Cardiac fibroblast (primary cell): ENCODE results near the gene ZNF835.
A peak's percentile ranks its signal among the peaks of the same experiment; 100 is the strongest.

Experiments used
- DNase-seq, 2 donors: peaks; one replicate each; pipeline versions ENCODE4 v3.0.0 to v3.0.0-alpha.2; 2010; ENCODE audit warnings: low read depth in 2 of 2
- H3K4me3 ChIP-seq, 2 donors: replicated peaks in 1 of 2; 1 replicate in 1 of 2; 2 replicates in 1 of 2; pipeline ENCODE4 v1.5.1; 2011; ENCODE audit warnings: low read depth in 2 of 2, low read length in 2 of 2, mild to moderate bottlenecking in 2 of 2, moderate library complexity in 1 of 2
- TF ChIP-seq, protein P1 (sequence below): IDR thresholded peaks from one replicate; pipeline ENCODE4 v1.5.1; 2011; ENCODE audit warnings: low read depth, mild to moderate bottlenecking, low read length, inconsistent platforms

The ZNF835 gene

DNA sequence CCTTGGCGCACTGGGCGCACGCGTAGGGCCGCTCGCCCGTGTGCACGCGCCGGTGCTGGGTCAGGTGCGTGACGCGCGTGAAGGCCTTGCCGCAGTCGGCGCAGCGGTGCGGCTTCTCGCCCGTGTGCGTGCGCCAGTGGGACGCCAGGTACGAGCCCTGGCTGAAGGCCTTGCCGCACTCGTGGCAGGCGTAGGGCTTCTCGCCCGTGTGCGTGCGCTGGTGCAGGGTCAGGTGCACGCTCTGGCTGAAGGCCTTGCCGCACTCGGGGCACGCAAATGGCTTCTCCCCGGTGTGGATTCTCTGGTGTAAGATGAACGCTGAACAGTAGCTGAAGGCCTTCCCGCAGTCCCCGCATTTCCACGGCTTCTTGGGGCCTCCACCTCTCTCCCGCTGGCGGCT lies 7.0 kb downstream of the ZNF835 start:
- DNase-seq: no peak
- no peak overlapping the region for H3K4me3 ChIP-seq
- TF ChIP-seq, protein P1, sequence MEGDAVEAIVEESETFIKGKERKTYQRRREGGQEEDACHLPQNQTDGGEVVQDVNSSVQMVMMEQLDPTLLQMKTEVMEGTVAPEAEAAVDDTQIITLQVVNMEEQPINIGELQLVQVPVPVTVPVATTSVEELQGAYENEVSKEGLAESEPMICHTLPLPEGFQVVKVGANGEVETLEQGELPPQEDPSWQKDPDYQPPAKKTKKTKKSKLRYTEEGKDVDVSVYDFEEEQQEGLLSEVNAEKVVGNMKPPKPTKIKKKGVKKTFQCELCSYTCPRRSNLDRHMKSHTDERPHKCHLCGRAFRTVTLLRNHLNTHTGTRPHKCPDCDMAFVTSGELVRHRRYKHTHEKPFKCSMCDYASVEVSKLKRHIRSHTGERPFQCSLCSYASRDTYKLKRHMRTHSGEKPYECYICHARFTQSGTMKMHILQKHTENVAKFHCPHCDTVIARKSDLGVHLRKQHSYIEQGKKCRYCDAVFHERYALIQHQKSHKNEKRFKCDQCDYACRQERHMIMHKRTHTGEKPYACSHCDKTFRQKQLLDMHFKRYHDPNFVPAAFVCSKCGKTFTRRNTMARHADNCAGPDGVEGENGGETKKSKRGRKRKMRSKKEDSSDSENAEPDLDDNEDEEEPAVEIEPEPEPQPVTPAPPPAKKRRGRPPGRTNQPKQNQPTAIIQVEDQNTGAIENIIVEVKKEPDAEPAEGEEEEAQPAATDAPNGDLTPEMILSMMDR: no peak

DNA sequence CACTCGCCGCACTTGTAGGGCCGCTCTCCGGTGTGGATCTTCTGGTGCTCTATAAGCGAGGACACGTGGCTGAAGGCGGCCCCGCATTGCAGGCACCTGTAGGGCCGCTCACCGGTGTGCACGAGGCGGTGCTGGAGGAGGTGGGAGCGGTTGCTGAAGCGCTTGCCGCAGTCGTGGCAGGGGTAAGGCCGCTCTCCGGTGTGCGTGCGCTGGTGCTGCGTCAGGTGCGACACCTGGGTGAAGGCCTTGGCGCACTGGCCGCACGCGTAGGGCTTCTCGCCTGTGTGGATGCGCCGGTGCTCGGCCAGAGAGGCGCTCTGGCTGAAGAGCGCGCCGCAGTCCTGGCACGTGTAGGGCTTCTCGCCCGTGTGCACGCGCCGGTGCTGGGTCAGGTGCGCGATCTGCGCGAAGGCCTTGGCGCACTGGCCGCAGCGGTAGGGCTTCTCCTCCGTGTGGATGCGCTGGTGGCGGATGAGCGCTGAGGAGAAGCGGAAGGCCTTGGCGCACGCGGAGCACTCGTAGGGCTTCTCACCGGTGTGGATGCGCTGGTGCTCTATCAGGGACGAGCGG lies 7.5 kb downstream of the ZNF835 start:
- DNase-seq: no peak
- no peak overlapping the region for H3K4me3 ChIP-seq
- TF ChIP-seq, protein P1: no peak

DNA sequence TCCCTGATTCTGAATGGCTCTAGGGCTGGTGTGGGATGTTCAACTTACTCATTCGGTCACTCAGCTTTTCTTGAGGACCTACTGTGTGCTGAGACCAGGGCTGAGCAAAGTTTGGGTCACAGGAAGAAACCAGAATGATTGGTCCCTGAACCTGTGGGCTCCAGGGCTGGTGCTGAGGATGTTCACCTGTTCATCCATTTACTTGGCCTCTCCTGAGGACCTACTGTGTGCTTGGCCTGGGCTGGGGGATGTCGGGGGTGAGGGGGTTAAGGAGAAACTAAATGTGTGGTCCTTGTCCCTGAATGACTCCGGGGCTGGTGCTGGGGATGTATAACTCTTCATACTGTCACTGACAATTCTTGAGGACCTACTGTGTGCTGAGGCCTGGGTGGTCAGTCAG lies 10.3 kb downstream of the ZNF835 start:
- DNase-seq: no peak
- TF ChIP-seq, protein P1: no peak
- H3K4me3 ChIP-seq: no peak overlapping the region

DNA sequence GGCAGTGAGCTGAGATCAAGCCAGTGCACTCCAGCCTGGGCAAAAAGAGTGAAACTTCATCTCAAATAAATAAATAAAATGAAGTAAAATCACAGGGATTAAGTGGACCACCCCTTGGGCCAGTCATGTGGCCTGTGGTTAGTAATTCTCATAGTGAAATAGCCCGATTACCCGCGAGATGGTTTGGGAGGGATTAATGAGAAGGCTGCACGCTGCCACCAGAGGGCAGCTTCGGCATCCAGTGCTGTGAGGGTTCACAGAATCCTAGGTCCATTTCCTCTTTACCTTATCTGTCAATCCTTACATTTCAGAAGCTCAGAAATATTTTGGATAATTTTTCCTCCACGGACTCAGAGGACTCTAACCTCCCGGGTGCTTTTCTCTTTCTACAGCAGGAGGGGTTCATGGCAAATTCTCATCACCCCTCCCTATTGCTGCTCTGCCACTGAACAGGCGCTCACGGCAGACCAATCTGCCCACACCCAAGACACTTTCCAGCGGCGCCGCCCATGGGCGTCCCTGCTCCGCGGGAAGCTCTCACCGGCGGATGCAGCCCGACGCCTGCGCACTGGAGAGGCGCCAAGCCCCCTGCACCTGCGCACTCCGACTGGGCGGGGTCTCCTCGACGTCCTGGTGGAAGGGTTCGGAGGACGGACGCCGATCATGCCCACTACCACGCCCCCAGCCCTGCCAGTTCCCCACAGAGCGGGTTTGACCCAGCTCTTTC lies 11.0 kb downstream of the ZNF835 start:
- DNase-seq: peak in 1 of 2 donors; percentile 4
- no peak overlapping the region for H3K4me3 ChIP-seq
- TF ChIP-seq, protein P1: peak; percentile 12

DNA sequence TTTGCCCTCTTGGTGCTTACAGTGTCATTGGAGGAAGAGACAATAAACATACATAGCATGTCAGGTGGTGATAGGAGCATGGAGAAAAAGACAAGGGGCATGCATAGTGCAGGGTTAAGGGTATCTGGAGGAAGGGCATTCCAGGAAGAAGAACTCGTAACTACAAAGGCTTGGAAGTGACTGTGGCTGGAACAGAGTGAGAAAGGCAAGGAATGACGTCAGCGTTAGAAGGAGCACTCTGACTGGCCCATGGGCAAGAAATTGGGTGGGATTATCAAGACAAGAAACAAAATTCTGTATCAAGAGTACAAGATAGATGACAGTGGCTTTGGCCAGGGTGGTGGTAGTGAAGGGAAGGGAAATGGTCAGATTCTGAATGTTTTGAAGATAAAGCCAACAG lies 17.4 kb downstream of the ZNF835 start:
- DNase-seq: no peak
- TF ChIP-seq, protein P1: no peak
- H3K4me3 ChIP-seq: no peak overlapping the region

DNA sequence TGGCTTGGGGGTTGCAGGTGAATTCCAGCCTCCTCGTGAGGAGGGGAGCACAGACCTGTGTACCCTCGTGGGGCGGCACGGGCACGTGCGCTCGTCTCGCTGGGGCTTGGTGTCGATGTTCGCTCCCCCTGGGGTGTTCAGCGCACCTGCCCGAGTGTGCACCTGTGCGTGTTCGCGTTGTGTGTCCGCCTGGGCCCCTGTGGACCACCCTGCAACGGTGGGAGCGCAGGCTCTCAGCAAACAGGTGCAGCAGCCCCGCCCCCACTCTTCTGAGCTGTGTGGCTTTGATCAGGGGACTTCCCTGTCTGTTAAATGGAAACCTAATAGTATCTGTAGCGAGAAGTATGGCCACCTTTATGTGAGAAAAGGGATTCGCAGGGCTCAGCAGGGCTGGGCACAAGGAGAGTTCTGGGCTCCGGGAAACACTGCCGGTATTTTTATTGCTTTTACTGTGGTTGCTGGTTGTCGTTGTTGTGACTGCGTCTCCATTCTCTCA lies 28.0 kb downstream of the ZNF835 start:
- TF ChIP-seq, protein P1: no peak
- H3K4me3 ChIP-seq: no peak overlapping the region
- DNase-seq: no peak
